Skeletal muscle tissue (tissue), 4 donors: ENCODE data around the gene CASR. TPM values are rescaled to one million over a fixed set of nuclear protein-coding genes. Genes with fewer than 3 reads are reported as not detected.
A peak's percentile ranks its signal among the peaks of the same experiment; 100 is the strongest.

ENCODE experiments used
- H3K27ac ChIP-seq: one replicate; pipeline ENCODE4 v1.7.0; 2013; ENCODE audit warnings: mild to moderate bottlenecking, low read depth, low read length, inconsistent platforms
- H3K27me3 ChIP-seq, 3 donors: one replicate each; pipeline ENCODE4 v1.7.0; 2013; ENCODE audit warnings: low read length in 3 of 3; ENCODE audit not compliant: control insufficient read depth in 3 of 3, insufficient read depth in 3 of 3
- H3K36me3 ChIP-seq, 3 donors: one replicate each; pipeline ENCODE4 v1.7.0; 2013; ENCODE audit warnings: low read length in 3 of 3; ENCODE audit not compliant: control insufficient read depth in 3 of 3, insufficient read depth in 3 of 3
- H3K4me1 ChIP-seq, 3 donors: one replicate each; pipeline ENCODE4 v1.7.0; 2013; ENCODE audit warnings: low read length in 3 of 3, mild to moderate bottlenecking in 3 of 3; ENCODE audit not compliant: control insufficient read depth in 3 of 3, insufficient read depth in 3 of 3
- H3K4me3 ChIP-seq, 3 donors: one replicate each; pipeline ENCODE4 v1.7.0; 2013; ENCODE audit warnings: low read length in 3 of 3
- H3K9ac ChIP-seq, 3 donors: one replicate each; pipeline ENCODE4 v1.7.0; 2013; ENCODE audit warnings: low read length in 3 of 3, mild to moderate bottlenecking in 3 of 3, moderate library complexity in 2 of 3, low read depth in 1 of 3
- H3K9me3 ChIP-seq, 3 donors: one replicate each; pipeline ENCODE4 v1.7.0; 2013; ENCODE audit warnings: low read length in 3 of 3; ENCODE audit not compliant: control insufficient read depth in 3 of 3
- total RNA-seq: library from RNA; depleted of rRNA; stranded (reverse); fragments of >200 nt; gene quantifications from one replicate; pipeline ENCODE4 v1.2.3, GENCODE V29; 2014
- donor health status: Osteomylitis.

The CASR gene
- total RNA-seq, 1 donor from 2014 or later, result not detected

DNA sequence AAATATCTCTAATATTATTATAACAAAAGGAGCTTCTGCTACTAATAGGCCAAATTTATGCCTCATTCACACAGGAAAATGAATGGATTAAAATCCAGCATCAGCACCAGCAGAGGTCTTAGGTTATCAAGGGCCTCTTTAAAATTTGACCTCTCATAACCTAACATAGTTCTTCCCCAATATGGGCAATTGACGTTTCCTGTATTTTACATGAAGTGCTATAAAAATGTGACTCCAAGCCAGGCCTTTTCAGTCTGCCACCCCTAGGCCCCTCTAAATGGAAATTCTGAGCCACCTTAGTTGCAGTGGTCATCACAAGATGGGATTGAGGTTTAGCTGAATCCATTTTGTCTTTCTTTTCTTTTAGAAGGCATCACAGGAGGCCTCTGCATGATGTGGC, 70.1 kb downstream of the CASR start:
- H3K4me1 ChIP-seq, result peaks cover under 1 to 3% (median 2%) of the 10 kb centered on the region in 3 donors
- no peaks in the 10 kb centered on the region for H3K36me3 ChIP-seq
- H3K27ac ChIP-seq, result no peak overlapping the region
- H3K9ac ChIP-seq, result no peak overlapping the region
- no peaks in the 10 kb centered on the region for H3K27me3 ChIP-seq
- no peak overlapping the region for H3K4me3 ChIP-seq
- H3K9me3 ChIP-seq, result no peaks in the 10 kb centered on the region

DNA sequence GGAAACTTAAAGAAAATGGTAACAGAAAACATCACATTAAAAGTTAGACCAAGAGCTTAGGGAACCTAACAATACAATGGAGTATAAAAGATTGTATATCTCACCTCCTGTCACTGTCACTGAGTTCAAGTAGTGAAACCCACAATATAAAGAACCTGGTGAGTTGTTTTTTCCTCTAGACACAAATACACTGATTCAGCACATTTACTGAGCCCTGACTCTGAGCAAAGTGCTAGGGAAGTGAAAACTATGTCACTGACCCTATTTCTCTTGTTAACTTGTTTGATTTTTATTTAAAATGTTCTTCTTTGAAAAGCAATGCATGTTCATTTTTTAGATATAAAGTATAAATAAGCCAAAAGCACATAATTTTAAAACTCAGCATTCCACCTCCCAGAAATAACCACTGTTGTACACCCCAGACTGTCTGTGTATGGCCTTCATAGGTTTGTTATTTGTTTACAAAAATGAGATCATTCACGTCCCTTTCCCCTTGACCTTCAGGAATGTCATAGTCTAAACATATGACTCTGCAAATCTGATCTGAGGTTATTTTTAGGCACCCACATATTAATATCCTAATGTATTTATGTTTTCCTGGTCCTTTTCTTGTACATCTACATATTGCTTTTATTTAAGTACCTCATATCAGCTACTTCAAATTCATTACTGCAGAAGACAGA, 72.4 kb downstream of the CASR start:
- Histone ChIP-seq H3K27ac (no peak overlapping the region), H3K36me3 (no peaks in the 10 kb centered on the region), H3K4me3 (no peak overlapping the region), H3K9ac (peak overlapping the region in 1 of 3 donors; percentile 33), H3K4me1 (peaks cover 2 to 4% (median 3%) of the 10 kb centered on the region in 3 donors), H3K9me3 (no peaks in the 10 kb centered on the region), H3K27me3 (no peaks in the 10 kb centered on the region)

DNA sequence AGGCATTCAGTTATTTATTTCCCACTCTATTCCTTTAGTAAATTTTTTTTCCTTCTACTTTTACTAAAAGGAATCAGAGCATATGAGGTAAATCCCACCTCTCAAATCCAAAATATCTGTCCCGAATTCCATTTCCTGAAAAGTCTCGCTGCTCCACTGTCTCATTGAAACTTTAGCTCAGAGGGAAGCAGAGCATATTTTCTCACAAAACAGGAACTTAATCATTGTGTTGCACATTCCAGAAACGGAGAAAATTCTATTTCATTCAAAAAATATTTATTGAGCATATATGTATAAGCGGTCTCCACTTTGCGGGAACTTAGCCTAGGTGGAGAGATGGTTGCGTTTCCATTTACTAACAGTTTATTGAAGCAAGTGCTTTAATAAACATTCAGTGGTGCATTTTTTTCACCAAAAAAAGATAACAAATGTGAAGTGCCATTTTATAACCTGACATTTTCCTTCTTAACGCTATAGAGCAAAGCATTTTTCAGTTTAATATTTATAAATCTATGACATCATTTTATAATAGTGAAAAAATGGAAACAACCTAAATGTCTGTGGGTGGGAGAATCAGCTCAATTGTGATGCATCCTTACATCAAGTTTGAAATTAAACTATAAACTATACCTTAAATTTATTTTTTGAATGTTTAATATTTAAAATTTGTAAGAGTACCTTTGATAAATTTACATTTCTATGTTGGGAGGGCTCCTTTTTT, 74.3 kb downstream of the CASR start:
- Histone ChIP-seq H3K27ac (no peak overlapping the region), H3K4me3 (no peak overlapping the region), H3K4me1 (peaks cover 2 to 4% (median 3%) of the 10 kb centered on the region in 3 donors), H3K9me3 (no peaks in the 10 kb centered on the region), H3K27me3 (no peaks in the 10 kb centered on the region), H3K36me3 (no peaks in the 10 kb centered on the region), H3K9ac (no peak overlapping the region)

DNA sequence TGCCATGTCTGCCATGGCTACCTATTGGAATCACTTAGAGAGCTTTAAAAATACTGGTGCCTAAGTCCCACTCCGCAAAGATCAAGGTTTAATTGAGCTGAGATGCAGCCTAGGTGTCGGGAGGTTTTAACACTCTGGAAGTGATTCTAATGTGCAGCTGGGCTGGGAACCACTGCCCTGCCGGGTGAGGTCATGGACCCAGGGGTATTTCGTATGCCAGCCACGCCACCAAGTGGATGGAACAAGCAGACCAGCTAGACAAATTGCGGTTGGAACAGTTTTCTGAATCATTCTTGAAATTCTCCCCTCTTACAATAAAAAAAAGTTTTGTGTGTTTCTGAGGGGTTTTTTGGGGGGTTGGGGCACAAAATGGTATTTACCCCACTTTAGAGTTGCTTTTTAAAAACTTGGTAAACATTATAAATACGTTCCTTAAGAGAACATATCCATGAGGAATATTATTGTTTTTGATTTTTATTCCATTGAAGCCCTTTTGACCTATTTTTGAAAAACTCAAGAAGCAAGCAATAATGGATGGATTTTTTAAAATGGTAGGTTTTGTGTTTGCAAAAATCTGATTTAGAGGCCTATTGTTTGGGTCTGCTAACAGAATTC, 75.4 kb downstream of the CASR start:
- Histone ChIP-seq H3K9me3 (no peaks in the 10 kb centered on the region), H3K4me3 (no peak overlapping the region), H3K9ac (peak overlapping the region in 1 of 3 donors; percentile 2), H3K4me1 (peaks cover 2 to 4% (median 3%) of the 10 kb centered on the region in 3 donors), H3K27ac (no peak overlapping the region), H3K36me3 (no peaks in the 10 kb centered on the region), H3K27me3 (peaks cover 0 to 2% (median 0%) of the 10 kb centered on the region in 3 donors)

DNA sequence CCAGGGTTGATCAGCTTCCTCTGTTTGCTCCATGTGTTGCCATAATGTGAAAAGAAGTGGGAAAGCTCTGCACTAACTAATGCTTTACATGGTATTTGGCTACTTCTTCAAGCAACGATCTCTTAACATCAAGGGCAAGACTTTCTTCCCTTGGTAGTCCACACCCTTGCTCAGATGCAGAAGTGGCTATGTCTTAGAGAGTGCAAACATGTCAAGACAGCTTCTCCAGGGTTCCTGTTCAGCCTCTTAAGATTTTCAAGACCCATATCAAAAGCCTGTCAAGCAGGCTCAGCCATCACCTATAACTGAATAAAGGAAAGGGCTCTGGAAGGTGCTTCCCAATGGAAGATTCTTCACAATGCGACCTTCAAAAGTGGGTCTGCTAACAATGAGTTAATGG, 76.7 kb downstream of the CASR start:
- peaks cover 0 to 2% (median 2%) of the 10 kb centered on the region in 3 donors for H3K27me3 ChIP-seq
- no peaks in the 10 kb centered on the region for H3K9me3 ChIP-seq
- H3K27ac ChIP-seq, result no peak overlapping the region
- H3K36me3 ChIP-seq, result no peaks in the 10 kb centered on the region
- no peak overlapping the region for H3K4me3 ChIP-seq
- peaks cover 2 to 4% (median 3%) of the 10 kb centered on the region in 3 donors for H3K4me1 ChIP-seq
- H3K9ac ChIP-seq, result no peak overlapping the region

DNA sequence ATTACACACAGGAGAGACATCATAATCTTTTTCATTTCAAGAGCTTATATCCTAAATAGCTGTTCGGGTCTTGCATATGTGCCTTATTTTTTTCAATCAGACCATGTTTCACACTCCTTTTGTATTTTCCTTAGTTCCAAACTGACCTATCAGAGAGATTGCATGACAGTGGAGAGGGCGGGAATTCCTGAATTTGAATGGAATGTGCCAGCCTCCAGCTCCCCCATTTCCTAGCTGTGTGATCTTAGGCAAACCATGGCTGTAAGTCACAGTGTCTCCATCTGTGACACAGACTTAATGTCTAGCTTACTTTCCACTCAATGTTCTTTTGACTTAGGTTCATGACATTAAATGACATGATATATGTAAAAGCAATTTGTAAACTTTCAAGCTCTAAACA, 79.6 kb downstream of the CASR start:
- no peak overlapping the region for H3K9ac ChIP-seq
- H3K4me1 ChIP-seq, result peaks cover 0 to 4% (median 0%) of the 10 kb centered on the region in 3 donors
- H3K27ac ChIP-seq, result no peak overlapping the region
- no peak overlapping the region for H3K4me3 ChIP-seq
- no peaks in the 10 kb centered on the region for H3K36me3 ChIP-seq
- H3K9me3 ChIP-seq, result no peaks in the 10 kb centered on the region
- peaks cover 0 to 2% (median 2%) of the 10 kb centered on the region in 3 donors for H3K27me3 ChIP-seq

DNA sequence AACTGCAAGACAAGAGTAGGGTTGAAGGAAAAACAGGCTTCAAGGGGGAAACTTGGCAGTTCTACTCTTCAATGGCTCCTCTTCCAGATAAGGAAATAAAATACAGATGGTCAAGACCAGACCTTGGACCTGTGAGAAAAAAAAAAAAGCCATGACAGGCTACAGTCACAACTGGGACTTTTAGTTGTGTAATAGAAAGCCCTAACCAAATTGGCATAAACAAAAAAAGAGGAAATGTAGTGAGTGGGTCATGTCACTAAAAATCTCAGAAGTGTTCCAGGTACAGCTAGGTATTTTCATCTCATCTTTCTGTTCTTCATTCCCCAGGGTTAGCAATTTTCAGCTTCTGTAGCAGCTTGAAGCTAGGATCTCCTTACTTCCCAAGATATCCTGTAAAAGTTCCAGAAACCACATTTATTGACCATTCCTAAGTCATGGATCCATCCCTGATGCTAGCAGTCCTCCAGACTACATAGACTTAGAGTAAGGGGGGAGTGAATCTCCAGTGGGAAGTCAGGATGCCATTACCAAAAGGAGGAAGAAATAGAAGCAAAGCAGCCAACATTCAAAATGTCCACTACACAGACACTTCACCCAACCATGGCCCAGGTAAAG, 80.6 kb downstream of the CASR start:
- H3K27me3 ChIP-seq, result peaks cover 0 to 2% (median 2%) of the 10 kb centered on the region in 3 donors
- H3K4me3 ChIP-seq, result no peak overlapping the region
- no peak overlapping the region for H3K9ac ChIP-seq
- H3K4me1 ChIP-seq, result no peaks in the 10 kb centered on the region
- H3K36me3 ChIP-seq, result no peaks in the 10 kb centered on the region
- H3K9me3 ChIP-seq, result no peaks in the 10 kb centered on the region
- no peak overlapping the region for H3K27ac ChIP-seq

DNA sequence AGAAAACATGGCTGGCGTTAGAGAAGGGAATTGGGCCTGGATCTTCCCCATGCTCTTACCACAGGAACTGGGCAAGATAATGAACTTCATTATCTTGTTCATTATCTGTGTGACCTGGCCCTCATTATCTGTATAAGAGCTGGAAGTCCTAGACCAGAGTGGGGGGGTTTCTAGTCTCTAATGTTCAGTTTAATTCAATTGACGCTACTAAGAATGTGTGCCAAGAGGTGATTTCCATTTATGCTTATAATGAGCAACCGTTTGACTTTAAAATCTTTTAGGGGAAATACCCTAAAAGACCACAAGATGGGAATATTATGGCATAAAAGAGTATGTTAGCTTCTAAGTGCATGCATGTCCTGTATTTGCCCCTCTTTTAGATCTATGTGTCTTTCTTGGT, 82.5 kb downstream of the CASR start:
- no peak overlapping the region for H3K4me3 ChIP-seq
- no peak overlapping the region for H3K9ac ChIP-seq
- no peaks in the 10 kb centered on the region for H3K9me3 ChIP-seq
- H3K36me3 ChIP-seq, result no peaks in the 10 kb centered on the region
- no peak overlapping the region for H3K27ac ChIP-seq
- no peaks in the 10 kb centered on the region for H3K4me1 ChIP-seq
- H3K27me3 ChIP-seq, result peaks cover 0 to 2% (median 2%) of the 10 kb centered on the region in 3 donors

DNA sequence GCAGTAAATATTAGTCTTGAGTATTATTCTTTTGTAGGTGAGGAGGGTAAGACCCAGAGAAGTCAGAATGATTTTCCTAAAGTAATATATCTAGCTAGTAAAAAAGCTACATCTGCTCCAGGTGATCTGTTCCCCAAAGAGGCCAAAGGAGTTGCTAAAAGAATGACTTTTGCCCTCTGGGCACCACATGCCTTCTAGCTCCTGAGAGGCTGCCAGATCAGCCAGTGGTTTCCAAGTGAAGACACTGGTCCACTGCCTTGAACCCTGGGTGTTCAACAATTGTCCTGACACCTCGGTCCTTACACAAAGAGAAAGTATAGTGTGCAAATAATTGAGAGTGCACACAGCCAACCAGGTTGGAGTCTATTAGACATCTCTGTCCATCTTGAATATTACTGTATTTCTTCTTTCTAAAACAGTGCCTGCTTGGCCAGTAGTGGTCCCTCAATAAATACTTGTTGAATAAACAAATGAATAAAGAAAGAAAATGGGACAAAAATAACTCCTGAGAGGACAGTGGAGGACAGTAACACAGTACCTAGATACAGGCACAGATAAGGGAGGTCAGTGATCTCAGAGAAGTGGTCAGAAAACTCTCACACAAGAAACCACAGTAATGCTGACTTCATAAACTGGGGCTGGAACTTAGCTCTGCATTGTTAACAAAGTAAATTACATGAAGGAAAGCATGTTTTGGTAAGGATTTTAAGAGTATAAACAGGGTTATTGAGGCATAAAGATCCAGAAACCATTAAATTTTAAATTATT, 85.0 kb downstream of the CASR start:
- H3K9me3 ChIP-seq, result no peaks in the 10 kb centered on the region
- no peaks in the 10 kb centered on the region for H3K4me1 ChIP-seq
- no peak overlapping the region for H3K27ac ChIP-seq
- no peak overlapping the region for H3K4me3 ChIP-seq
- peaks cover 0 to 2% (median under 1%) of the 10 kb centered on the region in 3 donors for H3K27me3 ChIP-seq
- no peaks in the 10 kb centered on the region for H3K36me3 ChIP-seq
- H3K9ac ChIP-seq, result no peak overlapping the region
